ENCODE results near the gene AK4. TPM values are rescaled to one million over a fixed set of nuclear protein-coding genes. Genes with fewer than 3 reads are reported as not detected.

AK4 gene
- total RNA-seq, 6 donors from 2014 or later = 0.44 to 7.0 (median 3.6) TPM

- H3K4me1 ChIP-seq = no peaks in the 10 kb centered on the region
- WGBS, 2 donors = 67 to 74% methylated on average over 4 of the region's 4 CpGs
- H3K9me3 ChIP-seq = no peaks in the 10 kb centered on the region
- ATAC-seq (ENCODE audit: low FRiP score in 2 of 2) = no peak
- no peak overlapping the region for H3K27ac ChIP-seq
- no peaks in the 10 kb centered on the region for H3K27me3 ChIP-seq
- no peaks in the 10 kb centered on the region for H3K36me3 ChIP-seq
- no peak for DNase-seq
- H3K4me3 ChIP-seq = no peak overlapping the region
- TF ChIP-seq, protein P1, sequence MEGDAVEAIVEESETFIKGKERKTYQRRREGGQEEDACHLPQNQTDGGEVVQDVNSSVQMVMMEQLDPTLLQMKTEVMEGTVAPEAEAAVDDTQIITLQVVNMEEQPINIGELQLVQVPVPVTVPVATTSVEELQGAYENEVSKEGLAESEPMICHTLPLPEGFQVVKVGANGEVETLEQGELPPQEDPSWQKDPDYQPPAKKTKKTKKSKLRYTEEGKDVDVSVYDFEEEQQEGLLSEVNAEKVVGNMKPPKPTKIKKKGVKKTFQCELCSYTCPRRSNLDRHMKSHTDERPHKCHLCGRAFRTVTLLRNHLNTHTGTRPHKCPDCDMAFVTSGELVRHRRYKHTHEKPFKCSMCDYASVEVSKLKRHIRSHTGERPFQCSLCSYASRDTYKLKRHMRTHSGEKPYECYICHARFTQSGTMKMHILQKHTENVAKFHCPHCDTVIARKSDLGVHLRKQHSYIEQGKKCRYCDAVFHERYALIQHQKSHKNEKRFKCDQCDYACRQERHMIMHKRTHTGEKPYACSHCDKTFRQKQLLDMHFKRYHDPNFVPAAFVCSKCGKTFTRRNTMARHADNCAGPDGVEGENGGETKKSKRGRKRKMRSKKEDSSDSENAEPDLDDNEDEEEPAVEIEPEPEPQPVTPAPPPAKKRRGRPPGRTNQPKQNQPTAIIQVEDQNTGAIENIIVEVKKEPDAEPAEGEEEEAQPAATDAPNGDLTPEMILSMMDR (IDR thresholded peaks at IDR 0.05) = no peak
- TF ChIP-seq POLR2A (IDR thresholded peaks at IDR 0.05) (no peak), POLR2AphosphoS5 (IDR thresholded peaks at IDR 0.05) (no peak), EP300 (IDR thresholded peaks at IDR 0.05) (no peak)
Observed at GRCh38 chr1:65207317-65207716, 59.3 kb downstream of the AK4 start.

- TF ChIP-seq EP300 (IDR thresholded peaks at IDR 0.05) (no peak), POLR2AphosphoS5 (IDR thresholded peaks at IDR 0.05) (no peak), POLR2A (IDR thresholded peaks at IDR 0.05) (no peak)
- TF ChIP-seq, protein P1 (IDR thresholded peaks at IDR 0.05) = no peak
- H3K9me3 ChIP-seq = no peaks in the 10 kb centered on the region
- ATAC-seq (ENCODE audit: low FRiP score in 2 of 2) = no peak
- no peak for DNase-seq
- H3K4me1 ChIP-seq = no peaks in the 10 kb centered on the region
- H3K27me3 ChIP-seq = no peaks in the 10 kb centered on the region
- no peaks in the 10 kb centered on the region for H3K36me3 ChIP-seq
- 74 to 90% methylated on average over 8 of the region's 8 CpGs for WGBS, 2 donors
- H3K27ac ChIP-seq = no peak overlapping the region
- H3K4me3 ChIP-seq = no peak overlapping the region
Observed at GRCh38 chr1:65208563-65208973, 60.6 kb downstream of the AK4 start.

DNA sequence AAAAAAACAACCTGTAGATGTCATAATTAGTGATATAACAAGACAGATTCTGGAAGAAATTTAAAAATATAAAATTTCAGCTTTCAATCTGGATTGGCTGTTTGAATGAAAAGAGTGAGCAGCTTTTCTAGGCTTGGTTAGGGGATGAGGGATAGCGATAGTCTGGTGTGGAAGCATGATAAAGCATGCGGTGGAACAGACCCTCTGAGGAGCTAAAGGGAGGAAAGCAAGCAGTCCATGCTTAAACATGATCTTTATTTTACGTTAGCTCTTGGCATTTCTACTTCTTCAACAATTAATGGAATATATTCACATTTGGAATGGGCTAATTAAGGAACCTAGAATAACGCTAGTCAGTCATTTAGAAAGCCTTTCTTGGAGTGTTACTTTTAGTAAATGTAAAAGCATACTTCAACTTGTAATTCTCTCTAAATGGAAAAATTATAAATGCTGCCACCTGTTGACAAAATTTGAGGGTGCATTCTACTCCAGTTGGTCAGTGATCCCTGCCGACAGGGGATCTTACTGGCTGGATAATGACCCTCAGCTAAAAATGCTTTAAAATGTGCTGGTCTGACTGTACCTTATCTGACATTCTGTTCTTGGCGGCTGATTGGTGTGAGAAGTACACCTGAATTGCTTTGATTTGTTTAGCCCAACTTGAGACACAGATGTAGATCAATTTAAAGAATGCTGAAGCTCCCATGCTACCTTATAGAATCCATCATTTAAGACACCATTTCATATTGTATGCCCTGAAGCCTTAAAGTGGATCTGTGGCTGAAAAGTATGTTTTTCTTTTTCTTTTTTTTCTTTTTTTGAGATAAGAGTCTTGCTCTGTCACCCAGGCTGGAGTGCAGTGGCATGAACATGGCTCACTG is 61.2 kb downstream of the AK4 start:
- WGBS, 2 donors = 44 to 47% methylated on average over 6 of the region's 6 CpGs
- ATAC-seq (ENCODE audit: low FRiP score in 2 of 2) (peak in 1 of 2 donors; percentile 75), DNase-seq (no peak)

DNA sequence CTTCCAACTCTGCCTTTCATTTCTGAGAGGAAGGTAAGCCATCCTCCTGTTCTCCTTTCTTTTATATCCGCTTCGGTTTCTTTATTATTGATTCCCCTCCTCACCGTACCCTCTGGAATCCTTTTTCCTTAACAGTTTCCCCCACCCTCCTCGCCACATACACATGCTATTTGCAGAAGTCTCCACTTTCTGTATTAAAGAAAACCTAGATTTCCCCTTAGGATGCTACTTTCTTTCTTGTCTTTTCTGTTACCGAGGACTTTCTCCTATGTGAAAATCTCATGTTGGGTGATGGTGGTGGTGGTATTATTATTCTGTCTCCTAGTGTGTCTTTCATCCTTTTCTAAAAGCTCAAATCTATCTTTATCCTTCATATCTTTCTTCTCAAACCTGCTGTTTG is 62.3 kb downstream of the AK4 start:
- Histone ChIP-seq H3K27me3 (no peaks in the 10 kb centered on the region), H3K27ac (no peak overlapping the region), H3K9me3 (no peaks in the 10 kb centered on the region), H3K36me3 (no peaks in the 10 kb centered on the region), H3K4me1 (no peaks in the 10 kb centered on the region), H3K4me3 (no peak overlapping the region)
- DNase-seq (no peak), ATAC-seq (ENCODE audit: low FRiP score in 2 of 2) (no peak)
- TF ChIP-seq EP300 (IDR thresholded peaks at IDR 0.05) (no peak), POLR2AphosphoS5 (IDR thresholded peaks at IDR 0.05) (no peak), POLR2A (IDR thresholded peaks at IDR 0.05) (no peak)
- TF ChIP-seq, protein P1 (IDR thresholded peaks at IDR 0.05) = no peak
- 98% methylated on average over 5 of the region's 5 CpGs for WGBS, 2 donors

More for the DNA sequence above, 61.2 kb downstream of the AK4 start:
- no peaks in the 10 kb centered on the region for H3K27me3 ChIP-seq
- H3K36me3 ChIP-seq = no peaks in the 10 kb centered on the region
- no peak overlapping the region for H3K27ac ChIP-seq
- H3K4me1 ChIP-seq = no peaks in the 10 kb centered on the region
- TF ChIP-seq POLR2AphosphoS5 (IDR thresholded peaks at IDR 0.05) = no peak
- TF ChIP-seq EP300 (IDR thresholded peaks at IDR 0.05) = no peak
- no peak for TF ChIP-seq POLR2A (IDR thresholded peaks at IDR 0.05)
- TF ChIP-seq, protein P1 (IDR thresholded peaks at IDR 0.05) = peak in 5 of 6 experiments; percentile 26 to 62 (median 53)
- no peaks in the 10 kb centered on the region for H3K9me3 ChIP-seq
- no peak overlapping the region for H3K4me3 ChIP-seq

Measured in upper lobe of left lung (tissue), 6 donors.